Retinal pigment epithelial cell (primary cell): Measurements from ENCODE around the gene BBS1.

Source experiments
- DNase-seq: peaks from one replicate; pipeline ENCODE4 v3.0.0-alpha.2; 2010; ENCODE audit warnings: low read depth
- H3K4me3 ChIP-seq: 2 replicates; pipeline ENCODE4 v1.5.1; 2011; ENCODE audit warnings: mild to moderate bottlenecking, low read length, control low read depth, moderate library complexity
- CTCF ChIP-seq: conservative IDR thresholded peaks from 2 replicates; pipeline ENCODE4 v1.5.1; 2011; ENCODE audit warnings: low read depth, low read length, control low read depth, inconsistent platforms

BBS1 gene

GRCh38 chr11:66498506-66498905, 11.9 kb upstream of the BBS1 start:
- no peak for TF ChIP-seq CTCF
- no peak overlapping the region for H3K4me3 ChIP-seq
- DNase-seq: no peak

GRCh38 chr11:66505276-66505816, 5.1 kb upstream of the BBS1 start:
- H3K4me3 ChIP-seq: no peak overlapping the region
- TF ChIP-seq CTCF: no peak
- DNase-seq: no peak

- H3K4me3 ChIP-seq: no peak overlapping the region
- no peak for DNase-seq
- no peak for TF ChIP-seq CTCF
These were observed 1.3 kb upstream of the BBS1 start for GRCh38 chr11:66509131-66509561.

GRCh38 chr11:66510990-66511339, 530 bp downstream of the BBS1 start:
- peak overlapping the region; percentile 99 for H3K4me3 ChIP-seq
- DNase-seq: no peak
- no peak for TF ChIP-seq CTCF

- TF ChIP-seq CTCF: no peak
- no peak overlapping the region for H3K4me3 ChIP-seq
- no peak for DNase-seq
These were observed 13.2 kb downstream of the BBS1 start for GRCh38 chr11:66523611-66524010.

GRCh38 chr11:66524304-66525040, 14.0 kb downstream of the BBS1 start:
- H3K4me3 ChIP-seq: no peak overlapping the region
- DNase-seq: no peak
- no peak for TF ChIP-seq CTCF

GRCh38 chr11:66529069-66529468, 18.6 kb downstream of the BBS1 start:
- no peak for TF ChIP-seq CTCF
- no peak for DNase-seq
- no peak overlapping the region for H3K4me3 ChIP-seq
